Neural crest cell (in vitro differentiated cells): ENCODE data around the gene MTMR2. TPM values are rescaled to one million over a fixed set of nuclear protein-coding genes. Genes with fewer than 3 reads are reported as not detected.

Experiments used
- DNase-seq: peaks from one replicate; pipeline ENCODE4 v3.0.0; 2021; ENCODE audit warnings: low read depth, mixed read lengths, low spot score
- H3K27ac Mint-ChIP-seq: one replicate; pipeline ENCODE4 v1.8.0; 2021; ENCODE audit warnings: mild to moderate bottlenecking, mixed read lengths; ENCODE audit not compliant: unreplicated experiment
- H3K27me3 Mint-ChIP-seq: 2 replicates; pipeline ENCODE4 v1.8.0; 2021; ENCODE audit warnings: low read depth, mild to moderate bottlenecking, mixed read lengths
- H3K36me3 Mint-ChIP-seq: 2 replicates; pipeline ENCODE4 v1.8.0; 2021; ENCODE audit warnings: low read depth, mild to moderate bottlenecking, mixed read lengths
- H3K4me1 Mint-ChIP-seq: 2 replicates; pipeline ENCODE4 v1.8.0; 2021; ENCODE audit warnings: mixed read lengths
- H3K4me3 Mint-ChIP-seq: one replicate; pipeline ENCODE4 v1.8.0; 2021; ENCODE audit warnings: mild to moderate bottlenecking, mixed read lengths
- H3K9me3 Mint-ChIP-seq: 2 replicates; pipeline ENCODE4 v1.8.0; 2021; ENCODE audit warnings: mixed read lengths
- total RNA-seq: library from RNA; stranded (reverse); gene quantifications from 2 replicates; pipeline ENCODE4 v1.2.1, GENCODE V29; 2021
- TF ChIP-seq, protein P1 (sequence below): fragments of 200-600 bp; sonication (generic); conservative IDR thresholded peaks from 2 replicates; pipeline ENCODE4 v1.5.0; 2021; ENCODE audit warnings: antibody characterized with exemption, mild to moderate bottlenecking

Gene MTMR2
- total RNA-seq, 1 donor from 2014 or later = 49.9 TPM

DNA sequence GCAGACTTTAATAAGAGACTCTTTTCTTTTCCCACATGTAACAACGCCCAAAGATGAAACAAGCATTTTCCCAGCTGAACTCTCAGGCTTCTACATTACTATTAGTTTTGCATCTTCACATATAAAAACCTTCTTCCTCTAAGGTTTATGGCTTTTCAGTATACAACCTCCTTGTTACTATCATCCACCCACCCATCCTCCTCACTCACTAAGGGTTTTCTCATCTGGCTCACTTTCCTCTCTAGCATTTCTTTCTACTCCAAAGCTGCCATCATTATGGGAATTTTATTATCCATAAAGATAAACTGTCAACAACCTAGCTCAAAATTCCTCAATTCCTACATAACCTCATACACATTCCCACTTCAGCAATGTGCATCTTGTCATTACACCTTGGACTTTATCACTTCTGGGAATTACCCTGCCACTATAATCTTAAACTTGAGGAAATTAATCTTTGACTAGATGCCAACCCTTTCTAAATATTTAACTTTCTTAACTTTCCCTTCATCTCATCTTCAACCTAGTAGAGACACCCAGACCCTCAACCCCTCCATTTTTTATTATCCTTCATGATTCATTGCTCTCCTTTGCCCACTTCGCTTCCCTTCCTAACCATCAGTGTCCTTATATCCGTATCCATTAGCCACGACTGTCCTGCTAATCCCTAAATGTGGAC is 30.9 kb downstream of the MTMR2 start:
- Mint-ChIP-seq H3K36me3 (peaks cover 5% of the 10 kb centered on the region), H3K27ac (no peak overlapping the region), H3K9me3 (no peaks in the 10 kb centered on the region)

DNA sequence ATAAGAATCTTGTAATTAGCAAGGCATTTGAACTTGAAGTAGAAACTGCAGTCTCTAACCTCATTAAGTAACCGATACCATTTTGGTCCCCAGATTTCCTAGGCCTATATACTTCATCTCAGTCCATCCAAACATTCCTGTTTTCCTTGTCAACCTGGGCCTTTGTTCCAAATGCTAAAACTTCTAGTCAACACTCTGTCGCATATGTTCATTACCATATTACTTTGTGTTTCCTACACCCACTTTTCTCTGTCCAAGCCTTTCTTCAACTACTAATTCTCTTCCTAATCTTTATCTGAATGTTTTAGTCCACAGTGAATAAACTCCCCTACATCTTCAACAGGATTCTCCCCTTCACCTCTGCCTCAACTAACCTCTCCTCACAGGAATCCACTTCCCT is 31.4 kb downstream of the MTMR2 start:
- Mint-ChIP-seq H3K27me3 (no peaks in the 10 kb centered on the region), H3K27ac (no peak overlapping the region), H3K9me3 (no peaks in the 10 kb centered on the region), H3K4me3 (no peak overlapping the region), H3K4me1 (no peaks in the 10 kb centered on the region), H3K36me3 (peaks cover 5% of the 10 kb centered on the region)
- TF ChIP-seq, protein P1, sequence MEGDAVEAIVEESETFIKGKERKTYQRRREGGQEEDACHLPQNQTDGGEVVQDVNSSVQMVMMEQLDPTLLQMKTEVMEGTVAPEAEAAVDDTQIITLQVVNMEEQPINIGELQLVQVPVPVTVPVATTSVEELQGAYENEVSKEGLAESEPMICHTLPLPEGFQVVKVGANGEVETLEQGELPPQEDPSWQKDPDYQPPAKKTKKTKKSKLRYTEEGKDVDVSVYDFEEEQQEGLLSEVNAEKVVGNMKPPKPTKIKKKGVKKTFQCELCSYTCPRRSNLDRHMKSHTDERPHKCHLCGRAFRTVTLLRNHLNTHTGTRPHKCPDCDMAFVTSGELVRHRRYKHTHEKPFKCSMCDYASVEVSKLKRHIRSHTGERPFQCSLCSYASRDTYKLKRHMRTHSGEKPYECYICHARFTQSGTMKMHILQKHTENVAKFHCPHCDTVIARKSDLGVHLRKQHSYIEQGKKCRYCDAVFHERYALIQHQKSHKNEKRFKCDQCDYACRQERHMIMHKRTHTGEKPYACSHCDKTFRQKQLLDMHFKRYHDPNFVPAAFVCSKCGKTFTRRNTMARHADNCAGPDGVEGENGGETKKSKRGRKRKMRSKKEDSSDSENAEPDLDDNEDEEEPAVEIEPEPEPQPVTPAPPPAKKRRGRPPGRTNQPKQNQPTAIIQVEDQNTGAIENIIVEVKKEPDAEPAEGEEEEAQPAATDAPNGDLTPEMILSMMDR = no peak
- no peak for DNase-seq

More for the DNA sequence above, 30.9 kb downstream of the MTMR2 start:
- DNase-seq = no peak
- H3K4me1 Mint-ChIP-seq = no peaks in the 10 kb centered on the region
- TF ChIP-seq, protein P1 = no peak
- no peak overlapping the region for H3K4me3 Mint-ChIP-seq
- no peaks in the 10 kb centered on the region for H3K27me3 Mint-ChIP-seq

DNA sequence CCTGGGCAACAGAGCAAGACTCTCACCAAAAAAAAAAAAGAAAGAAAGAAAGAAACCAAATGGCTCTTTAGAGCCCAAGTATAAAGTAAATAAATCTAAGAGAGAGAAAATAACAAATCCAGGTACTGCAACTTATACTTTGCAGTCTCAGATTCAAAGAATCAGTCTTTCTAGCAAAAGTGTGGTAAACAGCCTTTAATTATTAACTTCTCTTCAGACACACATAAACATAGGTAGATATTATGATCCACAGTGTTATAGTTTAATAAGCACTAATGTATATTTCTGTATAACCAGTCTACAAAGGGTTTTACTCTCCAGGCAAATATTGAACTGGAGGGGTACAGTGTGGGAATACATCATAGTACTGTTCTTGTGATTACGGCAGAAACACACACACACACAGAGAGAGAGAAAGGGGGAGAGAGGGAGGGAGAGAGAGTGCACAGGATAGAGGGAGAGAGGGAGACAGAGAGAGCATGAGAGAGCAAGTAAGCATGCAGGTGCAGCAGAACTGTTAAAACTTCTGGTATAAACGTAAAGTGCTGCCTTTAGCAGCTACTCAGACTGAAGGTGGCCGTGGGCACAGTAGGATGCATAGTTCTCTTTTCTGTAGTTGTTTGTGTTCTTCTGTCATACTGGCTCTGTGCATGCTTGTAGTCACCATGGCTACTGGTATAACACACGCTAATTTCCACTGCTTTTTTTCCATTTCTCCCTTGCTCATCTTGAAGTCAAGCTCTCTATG is 32.3 kb downstream of the MTMR2 start:
- H3K9me3 Mint-ChIP-seq = no peaks in the 10 kb centered on the region
- no peaks in the 10 kb centered on the region for H3K27me3 Mint-ChIP-seq
- no peaks in the 10 kb centered on the region for H3K4me1 Mint-ChIP-seq
- H3K27ac Mint-ChIP-seq = no peak overlapping the region
- TF ChIP-seq, protein P1 = no peak
- DNase-seq = no peak
- no peak overlapping the region for H3K4me3 Mint-ChIP-seq
- H3K36me3 Mint-ChIP-seq = peaks cover 7% of the 10 kb centered on the region

DNA sequence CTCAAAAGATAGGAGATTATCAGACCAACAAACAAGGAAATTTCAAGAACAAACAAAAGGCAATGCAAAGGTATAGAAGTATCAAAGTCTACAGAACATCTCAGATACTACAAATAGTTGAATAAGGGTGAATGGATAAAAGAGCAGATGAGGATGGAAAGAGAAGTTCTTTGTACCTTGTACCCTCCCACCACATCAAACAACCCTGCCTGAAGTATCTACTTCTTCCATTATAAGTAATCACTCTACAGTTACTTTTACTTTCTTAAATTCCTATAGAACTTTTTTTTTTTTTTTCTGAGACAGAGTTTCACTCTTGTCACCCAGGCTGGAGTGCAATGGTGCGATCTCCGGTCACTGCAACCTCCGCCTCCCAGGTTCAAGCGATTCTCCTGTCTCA is 35.1 kb downstream of the MTMR2 start:
- Mint-ChIP-seq H3K27me3 (no peaks in the 10 kb centered on the region), H3K4me3 (no peak overlapping the region), H3K9me3 (no peaks in the 10 kb centered on the region), H3K4me1 (peaks cover 7% of the 10 kb centered on the region), H3K27ac (no peak overlapping the region), H3K36me3 (peaks cover 7% of the 10 kb centered on the region)
- TF ChIP-seq, protein P1 = no peak
- no peak for DNase-seq

DNA sequence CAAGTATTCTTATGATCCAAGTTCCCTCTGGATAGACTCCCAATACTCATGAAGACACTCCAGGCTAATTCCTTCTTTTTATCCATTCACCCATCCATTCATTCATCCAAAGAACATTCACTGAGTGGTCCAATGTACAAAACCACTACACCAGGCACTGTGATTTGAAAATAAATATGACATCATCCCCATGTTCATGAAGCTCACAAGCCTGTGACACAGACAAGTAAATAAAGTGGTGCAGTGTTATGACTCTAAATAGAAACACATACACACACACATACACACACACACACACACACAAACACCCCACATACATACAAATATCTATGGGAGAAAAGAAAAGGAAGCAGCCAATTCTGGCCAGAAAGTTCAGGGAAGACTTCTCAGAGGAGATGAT is 35.5 kb downstream of the MTMR2 start:
- TF ChIP-seq, protein P1 = no peak
- peaks cover 7% of the 10 kb centered on the region for H3K36me3 Mint-ChIP-seq
- H3K27ac Mint-ChIP-seq = no peak overlapping the region
- peaks cover 7% of the 10 kb centered on the region for H3K4me1 Mint-ChIP-seq
- H3K4me3 Mint-ChIP-seq = no peak overlapping the region
- H3K27me3 Mint-ChIP-seq = no peaks in the 10 kb centered on the region
- H3K9me3 Mint-ChIP-seq = no peaks in the 10 kb centered on the region
- no peak for DNase-seq
